Neuronal stem cell (in vitro differentiated cells): Measurements from ENCODE around the gene SLC13A2.
"Not testable (repeated sequence)": the region's sequence is repeated elsewhere in the genome, so short reads cannot be mapped to it uniquely, and the experiment has no call there.

ENCODE experiments used
- DNase-seq: peaks from one replicate; pipeline ENCODE4 v3.0.0-alpha.2; 2013; ENCODE audit warnings: low spot score
- H2AFZ ChIP-seq: one replicate; pipeline ENCODE4 v1.6.1; 2013; ENCODE audit warnings: mild to moderate bottlenecking, low read length, inconsistent platforms
- H2AK5ac ChIP-seq: 2 replicates; pipeline ENCODE4 v1.6.1; 2013; ENCODE audit warnings: low read depth, mild to moderate bottlenecking, inconsistent platforms, low read length, moderate library complexity, mixed read lengths
- H2BK120ac ChIP-seq: 2 replicates; pipeline ENCODE4 v1.6.1; 2013; ENCODE audit warnings: low read depth, mild to moderate bottlenecking, inconsistent platforms, low read length, moderate library complexity, mixed read lengths
- H2BK12ac ChIP-seq: one replicate; pipeline ENCODE4 v1.6.1; 2013; ENCODE audit warnings: low read length, inconsistent platforms
- H2BK15ac ChIP-seq: 2 replicates; pipeline ENCODE4 v1.6.1; 2013; ENCODE audit warnings: mild to moderate bottlenecking, low read length, inconsistent platforms, mixed read lengths
- H2BK5ac ChIP-seq: one replicate; pipeline ENCODE4 v1.6.1; 2013; ENCODE audit warnings: inconsistent platforms, mild to moderate bottlenecking, low read length, moderate library complexity
- H3K14ac ChIP-seq: one replicate; pipeline ENCODE4 v1.6.1; 2013; ENCODE audit warnings: low read length, inconsistent platforms
- H3K18ac ChIP-seq: 2 replicates; pipeline ENCODE4 v1.6.1; 2013; ENCODE audit warnings: low read length, inconsistent platforms
- H3K23ac ChIP-seq: 2 replicates; pipeline ENCODE4 v1.6.1; 2013; ENCODE audit warnings: low read depth, mild to moderate bottlenecking, mixed read lengths, low read length, inconsistent platforms; ENCODE audit not compliant: poor library complexity
- H3K27ac ChIP-seq: replicated peaks from 3 replicates; pipeline ENCODE4 v1.5.1; 2013; ENCODE audit warnings: low read length, inconsistent platforms
- H3K27me3 ChIP-seq, 3 experiments: 2 replicates each; pipeline ENCODE4 v1.6.1; 2013; ENCODE audit warnings: low read length in 3 of 3, mild to moderate bottlenecking in 2 of 3, inconsistent platforms in 1 of 3, low read depth in 1 of 3, mixed read lengths in 1 of 3, moderate library complexity in 1 of 3; ENCODE audit not compliant: control insufficient read depth in 3 of 3, insufficient read depth in 3 of 3
- H3K36me3 ChIP-seq, 2 donors: replicated peaks in 1 of 2; 2 replicates each; pipeline ENCODE4 v1.6.1; 2013; ENCODE audit warnings: low read length in 2 of 2; ENCODE audit not compliant: control insufficient read depth in 2 of 2, insufficient read depth in 2 of 2
- H3K4ac ChIP-seq: 2 replicates; pipeline ENCODE4 v1.6.1; 2013; ENCODE audit warnings: inconsistent platforms, mild to moderate bottlenecking, low read length, moderate library complexity
- H3K4me1 ChIP-seq, 2 donors: 1 replicate in 1 of 2; 2 replicates in 1 of 2; pipeline ENCODE4 v1.6.1; 2013; ENCODE audit warnings: low read length in 2 of 2, low read depth in 1 of 2; ENCODE audit not compliant: control insufficient read depth in 2 of 2, insufficient read depth in 1 of 2
- H3K4me2 ChIP-seq: one replicate; pipeline ENCODE4 v1.6.1; 2013; ENCODE audit warnings: mild to moderate bottlenecking, low read length, inconsistent platforms; ENCODE audit not compliant: insufficient read depth, poor library complexity, severe bottlenecking
- H3K4me3 ChIP-seq, 2 donors: 2 replicates each; pipeline ENCODE4 v1.5.1; 2013; ENCODE audit warnings: low read length in 2 of 2, mild to moderate bottlenecking in 2 of 2, inconsistent platforms in 1 of 2, moderate library complexity in 1 of 2
- H3K79me1 ChIP-seq: one replicate; pipeline ENCODE4 v1.6.1; 2013; ENCODE audit warnings: low read depth, mild to moderate bottlenecking, inconsistent platforms, low read length, moderate library complexity
- H3K9ac ChIP-seq: one replicate; pipeline ENCODE4 v1.6.1; 2013; ENCODE audit warnings: mild to moderate bottlenecking, low read depth, low read length, inconsistent platforms; ENCODE audit not compliant: poor library complexity
- H3K9me3 ChIP-seq, 2 donors: replicated peaks in 1 of 2; 2 replicates each; pipeline versions ENCODE3 to v1.6.1; 2013; ENCODE audit warnings: low read length in 2 of 2, mild to moderate bottlenecking in 2 of 2, inconsistent platforms in 1 of 2, low read depth in 1 of 2, mixed read lengths in 1 of 2, moderate library complexity in 1 of 2; ENCODE audit not compliant: control insufficient read depth in 2 of 2, insufficient read depth in 1 of 2
- H4K8ac ChIP-seq: one replicate; pipeline ENCODE4 v1.6.1; 2013; ENCODE audit warnings: low read depth, mild to moderate bottlenecking, inconsistent platforms, low read length, moderate library complexity
- H4K91ac ChIP-seq: one replicate; pipeline ENCODE4 v1.6.1; 2013; ENCODE audit warnings: low read length, low read depth, mild to moderate bottlenecking, inconsistent platforms; ENCODE audit not compliant: poor library complexity
- WGBS, 2 donors: extraction: QIAGEN DNeasy Blood & Tissue Kit; methylation state at CpG; one replicate each; pipeline ENCODE4 v1.1.7; 2013; ENCODE audit warnings: missing lambda C conversion rate in 2 of 2, mixed read lengths in 1 of 2; ENCODE audit not compliant: insufficient read length in 2 of 2, insufficient replicate concordance in 1 of 2; ENCODE audit errors: extremely low coverage in 2 of 2; 5-methylcytosine and 5-hydroxymethylcytosine counted together

The SLC13A2 gene

GRCh38 chr17:28467456-28468025 is 5.9 kb upstream of the SLC13A2 start:
- H3K9ac ChIP-seq = no peak overlapping the region
- H3K36me3 ChIP-seq = no peaks in the 10 kb centered on the region
- no peak overlapping the region for H3K18ac ChIP-seq
- no peak overlapping the region for H3K4ac ChIP-seq
- DNase-seq = no peak
- H3K4me1 ChIP-seq = peaks cover 0 to 3% of the 10 kb centered on the region in 2 donors
- no peak overlapping the region for H2BK15ac ChIP-seq
- H3K23ac ChIP-seq = no peak overlapping the region
- no peak overlapping the region for H2BK5ac ChIP-seq
- no peak overlapping the region for H3K27ac ChIP-seq
- no peak overlapping the region for H2BK12ac ChIP-seq
- H3K79me1 ChIP-seq = no peaks in the 10 kb centered on the region
- H3K14ac ChIP-seq = no peak overlapping the region
- WGBS, 2 donors = no CpG with 5 or more reads among the region's 17 CpGs
- no peak overlapping the region for H2AFZ ChIP-seq
- peaks cover 0 to 22% (median 0%) of the 10 kb centered on the region in 3 experiments for H3K27me3 ChIP-seq
- H2AK5ac ChIP-seq = no peak overlapping the region
- no peaks in the 10 kb centered on the region for H3K9me3 ChIP-seq
- H2BK120ac ChIP-seq = no peak overlapping the region
- no peak overlapping the region for H4K91ac ChIP-seq
- H4K8ac ChIP-seq = no peak overlapping the region
- no peak overlapping the region for H3K4me3 ChIP-seq
- H3K4me2 ChIP-seq = no peak overlapping the region

DNA sequence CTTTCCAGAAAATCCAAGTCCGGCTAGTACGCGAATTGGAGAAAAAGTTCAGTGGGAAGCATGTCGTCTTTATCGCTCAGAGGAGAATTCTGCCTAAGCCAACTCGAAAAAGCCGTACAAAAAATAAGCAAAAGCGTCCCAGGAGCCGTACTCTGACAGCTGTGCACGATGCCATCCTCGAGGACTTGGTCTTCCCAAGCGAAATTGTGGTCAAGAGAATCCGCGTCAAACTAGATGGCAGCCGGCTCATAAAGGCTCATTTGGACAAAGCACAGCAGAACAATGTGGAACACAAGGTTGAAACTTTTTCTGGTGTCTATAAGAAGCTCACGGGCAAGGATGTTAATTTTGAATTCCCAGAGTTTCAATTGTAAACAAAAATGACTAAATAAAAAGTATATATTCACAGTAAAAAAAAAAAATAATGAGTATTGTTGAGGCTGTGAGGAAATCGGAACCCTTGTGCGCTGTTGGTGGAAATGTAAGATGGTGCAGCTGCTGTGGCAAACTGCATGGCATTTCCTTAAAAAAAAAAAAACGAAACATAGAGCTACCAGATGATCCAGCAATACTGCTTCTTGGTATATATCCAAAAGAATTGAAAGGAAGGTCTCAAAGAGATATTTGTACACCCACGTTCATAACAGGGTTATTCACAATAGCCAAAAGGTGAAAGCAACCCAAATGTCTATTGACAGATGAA is 5.3 kb upstream of the SLC13A2 start:
- not testable (repeated sequence) for H3K18ac ChIP-seq, H3K4ac ChIP-seq, H3K4me3 ChIP-seq, H3K27ac ChIP-seq, H2BK5ac ChIP-seq, H3K14ac ChIP-seq, H2AFZ ChIP-seq, H3K36me3 ChIP-seq, H3K9me3 ChIP-seq, H2BK12ac ChIP-seq, DNase-seq, H3K4me1 ChIP-seq, H2BK15ac ChIP-seq, H3K4me2 ChIP-seq, H4K8ac ChIP-seq, H3K9ac ChIP-seq, H2BK120ac ChIP-seq, H4K91ac ChIP-seq, H2AK5ac ChIP-seq, H3K79me1 ChIP-seq, H3K23ac ChIP-seq
- peaks cover 0 to 27% (median 0%) of the 10 kb centered on the region in 3 experiments for H3K27me3 ChIP-seq
- no CpG with 5 or more reads among the region's 20 CpGs for WGBS, 2 donors

DNA sequence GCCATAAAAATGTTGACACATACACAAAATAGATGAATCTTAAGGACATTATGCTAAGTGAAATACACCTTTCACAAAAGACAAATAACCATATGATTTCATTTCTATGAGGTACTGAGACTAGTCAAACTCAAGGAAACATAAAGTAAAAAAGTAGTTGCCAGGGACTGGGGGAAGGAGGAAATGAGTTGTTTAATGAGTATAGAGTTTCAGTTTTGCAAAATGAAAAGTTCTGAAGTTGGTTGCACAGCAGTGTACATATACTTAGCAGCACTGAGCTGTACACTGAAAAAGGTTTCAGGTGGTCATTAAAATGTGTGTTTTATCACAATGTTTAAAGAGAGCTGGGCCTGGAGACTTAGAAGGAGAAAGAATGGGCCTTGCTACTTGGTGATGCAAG is 4.7 kb upstream of the SLC13A2 start:
- Histone ChIP-seq H3K4me2 (no peak overlapping the region), H2AFZ (no peak overlapping the region), H3K9ac (no peak overlapping the region), H3K9me3 (no peaks in the 10 kb centered on the region), H3K4ac (no peak overlapping the region), H4K8ac (no peak overlapping the region), H3K79me1 (no peaks in the 10 kb centered on the region), H2BK12ac (no peak overlapping the region), H2BK15ac (no peak overlapping the region), H3K18ac (no peak overlapping the region), H2BK120ac (no peak overlapping the region), H3K27ac (no peak overlapping the region), H4K91ac (no peak overlapping the region), H3K36me3 (no peaks in the 10 kb centered on the region), H2BK5ac (no peak overlapping the region), H3K14ac (no peak overlapping the region), H3K4me1 (peaks cover 0 to 3% of the 10 kb centered on the region in 2 donors), H2AK5ac (no peak overlapping the region), H3K4me3 (no peak overlapping the region), H3K27me3 (peaks cover 0 to 32% (median 0%) of the 10 kb centered on the region in 3 experiments), H3K23ac (no peak overlapping the region)
- DNase-seq = no peak

- no peak overlapping the region for H3K4me2 ChIP-seq
- H3K36me3 ChIP-seq = no peaks in the 10 kb centered on the region
- no peak overlapping the region for H3K27ac ChIP-seq
- no peak overlapping the region for H3K23ac ChIP-seq
- H2AK5ac ChIP-seq = no peak overlapping the region
- no peak overlapping the region for H3K9ac ChIP-seq
- no CpG with 5 or more reads among the region's 8 CpGs for WGBS, 2 donors
- no peaks in the 10 kb centered on the region for H3K79me1 ChIP-seq
- no peak overlapping the region for H2BK12ac ChIP-seq
- no peak overlapping the region for H2BK5ac ChIP-seq
- H4K91ac ChIP-seq = no peak overlapping the region
- no peak overlapping the region for H3K18ac ChIP-seq
- H2BK120ac ChIP-seq = no peak overlapping the region
- no peak overlapping the region for H3K14ac ChIP-seq
- no peaks in the 10 kb centered on the region for H3K9me3 ChIP-seq
- H3K4me1 ChIP-seq = peaks cover 0 to 3% of the 10 kb centered on the region in 2 donors
- H3K4me3 ChIP-seq = no peak overlapping the region
- no peak overlapping the region for H3K4ac ChIP-seq
- no peak overlapping the region for H2AFZ ChIP-seq
- peaks cover 0 to 37% (median 0%) of the 10 kb centered on the region in 3 experiments for H3K27me3 ChIP-seq
- no peak overlapping the region for H2BK15ac ChIP-seq
- no peak for DNase-seq
- no peak overlapping the region for H4K8ac ChIP-seq
Measured at GRCh38 chr17:28469376-28469775, 4.1 kb upstream of the SLC13A2 start.
